Measurements from ENCODE around the gene NUP188. TPM values are rescaled to one million over a fixed set of nuclear protein-coding genes. Genes with fewer than 3 reads are reported as not detected.

Gene NUP188
- total and polyA plus RNA-seq, 2 donors (not counting 1 experiment from before 2014, with no cell fraction given), result 28.8 to 31.4 TPM

GRCh38 chr9:129009584-129010141 is 62.2 kb downstream of the NUP188 start:
- no peak overlapping the region for H3K27ac ChIP-seq (ENCODE audit: insufficient read depth, low read length)
- H3K79me2 ChIP-seq (ENCODE audit: control insufficient read depth, insufficient read depth, low read length), result no peaks in the 10 kb centered on the region
- no peak overlapping the region for H3K9ac ChIP-seq (ENCODE audit: insufficient read depth, low read length)
- DNase-seq (ENCODE audit: low read depth in 2 of 2), result no peak
- H3K9me3 ChIP-seq (ENCODE audit: control insufficient read depth, insufficient read depth, low read depth, low read length), result no peaks in the 10 kb centered on the region
- H3K4me3 ChIP-seq (replicated peaks in 1 of 4; ENCODE audit: control extremely low read depth in 1 of 4, insufficient read depth in 1 of 4, low read depth in 3 of 4, low read length in 4 of 4), result no peak overlapping the region
- peaks cover 3% of the 10 kb centered on the region for H3K4me1 ChIP-seq (ENCODE audit: control insufficient read depth, extremely low read depth, insufficient read depth, low read length)
- peaks cover 21% of the 10 kb centered on the region for H3K36me3 ChIP-seq (ENCODE audit: control insufficient read depth, insufficient read depth, low read length)
- H4K20me1 ChIP-seq (ENCODE audit: control insufficient read depth, extremely low read depth, insufficient read depth, low read length), result no peaks in the 10 kb centered on the region
- TF ChIP-seq EZH2 (IDR thresholded peaks at IDR 0.05; ENCODE audit: low read length, missing control alignments), result no peak
- TF ChIP-seq CTCF (conservative IDR thresholded peaks at IDR 0.05 in 1 of 2, IDR thresholded peaks at IDR 0.05 in 1 of 2; ENCODE audit: low read depth in 1 of 2, low read length in 2 of 2), result no peak
- H3K27me3 ChIP-seq (ENCODE audit: control insufficient read depth, insufficient read depth, low read length), result no peaks in the 10 kb centered on the region
- H2AFZ ChIP-seq (ENCODE audit: low read length), result no peak overlapping the region
- no peak overlapping the region for H3K4me2 ChIP-seq (ENCODE audit: extremely low read depth, insufficient read depth, low read length)

DNA sequence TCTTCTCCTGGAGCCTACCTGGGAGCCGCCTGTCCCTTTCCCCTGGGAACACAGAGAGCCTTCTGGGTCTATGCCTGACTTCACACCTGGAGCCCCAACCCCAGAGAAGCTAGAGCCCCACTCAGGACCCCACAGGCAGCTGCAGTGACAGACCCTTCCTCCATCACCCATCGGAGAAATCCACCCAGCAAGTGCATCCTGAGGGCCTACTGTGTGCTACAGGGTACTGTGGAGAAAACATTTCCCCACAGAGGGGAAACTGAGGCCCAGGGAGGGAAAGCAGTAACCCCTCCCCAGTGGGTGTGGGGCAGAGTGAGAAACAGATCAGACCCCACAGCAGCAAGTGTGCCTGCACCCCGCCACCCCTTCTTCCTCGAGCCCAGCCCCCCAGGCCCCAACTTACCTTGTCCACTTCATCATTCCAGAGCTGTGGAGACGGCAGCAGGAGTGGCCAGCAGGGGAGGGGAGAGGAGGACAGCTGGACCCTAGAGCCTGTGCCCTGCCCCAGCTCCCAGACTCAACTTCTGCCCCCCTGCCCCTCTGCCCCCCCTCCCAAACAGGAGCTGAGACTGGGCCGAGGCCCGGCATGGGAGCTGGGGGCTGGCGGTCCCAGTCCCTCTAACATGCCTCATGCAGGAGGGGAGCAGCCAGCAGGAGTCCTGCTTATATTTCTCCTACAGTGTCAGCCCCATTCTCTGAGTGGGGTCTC is 62.9 kb downstream of the NUP188 start:
- H3K4me1 ChIP-seq (ENCODE audit: control insufficient read depth, extremely low read depth, insufficient read depth, low read length), result peaks cover 3% of the 10 kb centered on the region
- H3K4me3 ChIP-seq (replicated peaks in 1 of 4; ENCODE audit: control extremely low read depth in 1 of 4, insufficient read depth in 1 of 4, low read depth in 3 of 4, low read length in 4 of 4), result no peak overlapping the region
- H3K27ac ChIP-seq (ENCODE audit: insufficient read depth, low read length), result no peak overlapping the region
- H3K79me2 ChIP-seq (ENCODE audit: control insufficient read depth, insufficient read depth, low read length), result no peaks in the 10 kb centered on the region
- H2AFZ ChIP-seq (ENCODE audit: low read length), result no peak overlapping the region
- no peaks in the 10 kb centered on the region for H3K9me3 ChIP-seq (ENCODE audit: control insufficient read depth, insufficient read depth, low read depth, low read length)
- no peaks in the 10 kb centered on the region for H3K27me3 ChIP-seq (ENCODE audit: control insufficient read depth, insufficient read depth, low read length)
- H3K4me2 ChIP-seq (ENCODE audit: extremely low read depth, insufficient read depth, low read length), result no peak overlapping the region
- no peak for TF ChIP-seq EZH2 (IDR thresholded peaks at IDR 0.05; ENCODE audit: low read length, missing control alignments)
- no peak for TF ChIP-seq CTCF (conservative IDR thresholded peaks at IDR 0.05 in 1 of 2, IDR thresholded peaks at IDR 0.05 in 1 of 2; ENCODE audit: low read depth in 1 of 2, low read length in 2 of 2)
- DNase-seq (ENCODE audit: low read depth in 2 of 2), result no peak
- peaks cover 19% of the 10 kb centered on the region for H3K36me3 ChIP-seq (ENCODE audit: control insufficient read depth, insufficient read depth, low read length)
- H3K9ac ChIP-seq (ENCODE audit: insufficient read depth, low read length), result no peak overlapping the region
- no peaks in the 10 kb centered on the region for H4K20me1 ChIP-seq (ENCODE audit: control insufficient read depth, extremely low read depth, insufficient read depth, low read length)

- DNase-seq (ENCODE audit: low read depth in 2 of 2), result no peak
- Histone ChIP-seq H4K20me1 (ENCODE audit: control insufficient read depth, extremely low read depth, insufficient read depth, low read length) (no peaks in the 10 kb centered on the region), H3K4me2 (ENCODE audit: extremely low read depth, insufficient read depth, low read length) (no peak overlapping the region), H3K4me1 (ENCODE audit: control insufficient read depth, extremely low read depth, insufficient read depth, low read length) (peaks cover 3% of the 10 kb centered on the region), H3K27me3 (ENCODE audit: control insufficient read depth, insufficient read depth, low read length) (no peaks in the 10 kb centered on the region), H3K36me3 (ENCODE audit: control insufficient read depth, insufficient read depth, low read length) (peaks cover 17% of the 10 kb centered on the region), H3K9me3 (ENCODE audit: control insufficient read depth, insufficient read depth, low read depth, low read length) (no peaks in the 10 kb centered on the region), H3K27ac (ENCODE audit: insufficient read depth, low read length) (no peak overlapping the region), H3K4me3 (replicated peaks in 1 of 4; ENCODE audit: control extremely low read depth in 1 of 4, insufficient read depth in 1 of 4, low read depth in 3 of 4, low read length in 4 of 4) (no peak overlapping the region), H3K79me2 (ENCODE audit: control insufficient read depth, insufficient read depth, low read length) (no peaks in the 10 kb centered on the region), H3K9ac (ENCODE audit: insufficient read depth, low read length) (no peak overlapping the region), H2AFZ (ENCODE audit: low read length) (no peak overlapping the region)
- TF ChIP-seq EZH2 (IDR thresholded peaks at IDR 0.05; ENCODE audit: low read length, missing control alignments) (no peak), CTCF (conservative IDR thresholded peaks at IDR 0.05 in 1 of 2, IDR thresholded peaks at IDR 0.05 in 1 of 2; ENCODE audit: low read depth in 1 of 2, low read length in 2 of 2) (no peak)
Observed at GRCh38 chr9:129011170-129011569, 63.7 kb downstream of the NUP188 start.
